ENCODE results near the gene PRAMEF13.
A peak's percentile ranks its signal among the peaks of the same experiment; 100 is the strongest.
"Not testable (repeated sequence)": the region's sequence is repeated elsewhere in the genome, so short reads cannot be mapped to it uniquely, and the experiment has no call there.

Gene PRAMEF13, protein sequence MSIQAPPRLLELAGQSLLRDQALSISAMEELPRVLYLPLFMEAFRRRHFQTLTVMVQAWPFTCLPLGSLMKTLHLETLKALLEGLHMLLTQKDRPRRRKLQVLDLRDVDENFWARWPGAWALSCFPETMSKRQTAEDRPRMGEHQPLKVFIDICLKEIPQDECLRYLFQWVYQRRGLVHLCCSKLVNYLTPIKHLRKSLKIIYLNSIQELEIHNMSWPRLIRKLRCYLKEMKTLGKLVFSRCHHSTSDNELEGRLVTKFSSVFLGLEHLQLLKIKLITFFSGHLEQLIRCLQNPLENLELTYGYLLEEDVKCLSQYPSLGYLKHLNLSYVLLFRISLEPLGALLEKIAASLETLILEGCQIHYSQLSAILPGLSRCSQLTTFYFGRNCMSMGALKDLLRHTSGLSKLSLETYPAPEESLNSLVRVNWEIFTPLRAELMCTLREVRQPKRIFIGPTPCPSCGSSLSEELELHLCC

DNA sequence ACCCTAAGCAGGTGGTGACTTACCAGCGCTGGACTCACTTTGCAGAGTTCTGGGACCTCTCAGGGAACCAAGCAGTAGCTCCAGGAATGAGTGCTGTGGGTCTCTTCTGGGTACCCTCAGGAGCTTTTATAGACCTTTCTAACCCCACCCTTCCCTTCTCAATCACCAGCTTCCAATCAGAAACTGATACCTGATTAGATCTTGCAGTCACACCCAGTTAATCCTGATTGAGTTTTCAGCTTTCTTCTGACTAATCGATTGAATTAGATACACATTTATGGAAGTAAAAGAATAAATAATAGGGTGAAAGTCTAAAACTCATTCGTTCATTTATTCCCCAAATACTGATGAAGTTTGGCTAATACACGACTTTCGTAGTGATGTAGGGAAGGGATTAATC, at the start of gene PRAMEF13:
Gene PRAMEF13 (minus strand): TSS at position 101 of the 400 bp plus-strand sequence. CDS start 1,820 bp downstream, outside the sequence.
- not testable (repeated sequence) for DNase-seq

DNA sequence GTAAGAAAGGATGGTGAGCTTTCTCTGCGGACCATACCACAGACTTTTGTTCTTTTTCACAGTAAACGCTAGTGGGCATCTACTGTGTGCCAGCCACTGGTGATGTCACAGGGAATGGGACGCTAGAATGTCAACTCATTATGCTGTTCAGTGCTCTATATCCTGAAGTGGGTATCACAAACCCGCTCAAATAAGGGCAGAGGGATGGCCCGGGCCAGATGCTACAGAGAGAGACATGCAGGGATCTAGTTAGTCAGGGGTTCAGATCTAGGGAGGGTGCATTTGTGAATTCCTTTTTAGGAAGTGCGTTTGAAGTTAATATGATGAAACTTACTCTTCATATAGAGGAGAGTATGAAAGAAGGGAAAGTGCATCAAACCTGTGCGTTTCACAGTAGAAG, 45.9 kb upstream of the PRAMEF13 start:
- DNase-seq, result not testable (repeated sequence)

DNA sequence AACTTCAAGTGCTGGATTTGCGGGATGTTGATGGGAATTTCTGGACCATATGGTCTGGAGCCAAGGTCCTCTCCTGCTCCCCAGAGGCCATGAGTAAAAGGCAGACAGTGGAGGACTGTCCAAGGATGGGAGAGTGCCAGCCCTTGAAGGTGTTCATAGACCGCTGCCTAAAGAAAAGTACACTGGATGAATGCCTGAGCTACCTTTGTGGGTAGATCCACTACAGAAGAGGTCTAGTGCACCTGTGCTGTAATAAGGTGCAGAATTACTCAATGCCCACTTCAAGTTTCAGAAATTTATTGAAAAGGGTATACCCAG, 45.3 kb upstream of the PRAMEF13 start:
- not testable (repeated sequence) for DNase-seq

DNA sequence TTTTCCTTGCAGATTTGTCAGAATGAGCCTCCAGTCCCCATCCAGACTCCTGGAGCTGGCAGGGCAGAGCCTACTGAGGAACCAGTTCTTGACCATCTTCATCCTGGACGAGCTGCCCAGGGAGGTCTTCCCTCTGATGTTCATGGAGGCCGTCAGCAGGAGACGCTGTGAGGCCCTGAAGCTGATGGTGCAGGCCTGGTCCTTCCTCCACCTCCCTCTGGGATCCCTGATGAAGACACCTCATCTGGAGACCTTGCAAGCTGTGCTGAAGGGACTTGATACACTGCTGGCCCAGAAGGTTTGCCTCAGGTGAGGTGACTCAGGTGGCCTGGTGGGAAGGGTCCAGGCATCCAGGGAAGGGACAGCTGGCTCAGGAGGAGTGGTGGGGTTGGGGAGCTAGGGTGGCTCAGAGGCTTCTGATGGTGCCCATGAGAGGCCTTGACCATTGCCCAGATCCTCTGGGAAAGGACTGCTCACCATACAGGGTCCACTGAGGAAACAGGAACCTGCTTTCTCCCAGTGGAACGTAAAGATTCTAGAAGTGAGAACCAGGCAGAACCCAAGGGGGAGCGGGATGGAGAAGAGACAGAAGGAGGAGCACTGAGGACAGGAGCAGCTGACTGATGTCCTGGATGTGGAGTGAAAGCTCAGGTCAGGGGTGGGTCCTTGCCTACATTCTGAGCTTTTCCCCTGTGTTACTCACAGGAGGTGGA, 44.8 kb upstream of the PRAMEF13 start:
- DNase-seq, result not testable (repeated sequence)

DNA sequence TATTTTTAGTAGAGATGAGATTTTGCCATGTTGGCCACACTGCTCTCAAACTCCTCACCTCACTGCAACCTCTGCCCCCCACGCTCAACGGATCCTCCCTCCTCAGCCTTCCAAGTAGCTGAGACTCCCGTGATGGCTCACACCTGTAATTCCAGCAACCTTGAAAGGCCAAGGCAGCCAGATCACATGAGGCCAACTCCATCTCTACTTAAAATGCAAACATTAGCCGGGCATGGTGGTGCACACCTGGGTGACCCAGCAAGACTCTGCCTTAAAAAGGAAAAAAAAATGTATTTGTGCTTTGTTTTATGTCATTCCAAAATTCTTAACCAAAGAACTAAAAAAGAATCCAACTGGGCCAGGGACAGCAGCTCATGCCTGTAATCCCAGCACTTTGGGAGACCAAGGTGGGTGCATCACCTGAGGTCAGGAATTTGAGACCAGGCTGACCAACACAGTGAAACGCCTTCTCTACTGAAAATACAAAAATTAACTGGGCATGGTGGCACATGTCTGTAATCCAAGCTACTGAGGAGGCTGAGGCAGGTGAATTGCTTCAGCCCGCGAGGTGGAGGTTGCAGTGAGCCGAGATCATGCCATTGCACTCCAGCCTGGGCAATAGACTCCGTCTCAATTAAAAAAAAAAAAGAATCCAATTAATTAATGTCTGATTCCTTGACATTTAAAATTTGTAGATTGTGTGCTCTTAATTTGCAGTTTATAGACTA, 42.5 kb upstream of the PRAMEF13 start:
- not testable (repeated sequence) for DNase-seq

DNA sequence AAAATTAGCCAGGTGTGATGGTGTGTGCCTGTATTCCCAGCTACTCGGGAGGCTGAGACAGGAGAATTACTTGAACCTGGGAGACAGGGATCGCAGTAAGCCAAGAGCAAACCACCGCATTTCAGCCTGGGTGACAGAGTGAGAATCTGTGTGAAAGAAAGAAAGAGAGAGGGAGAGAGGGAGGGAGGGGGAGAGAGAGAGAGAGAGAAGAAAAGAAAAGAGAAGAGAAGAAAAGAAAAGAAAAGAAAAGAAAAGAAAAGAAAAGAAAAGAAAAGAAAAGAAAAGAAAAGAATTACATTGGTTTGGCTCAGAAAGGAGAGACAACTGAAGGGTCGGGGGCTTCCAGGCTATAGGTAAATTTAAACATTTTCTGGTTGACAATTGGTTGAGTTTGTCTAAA, 38.4 kb upstream of the PRAMEF13 start:
- DNase-seq, result not testable (repeated sequence)

DNA sequence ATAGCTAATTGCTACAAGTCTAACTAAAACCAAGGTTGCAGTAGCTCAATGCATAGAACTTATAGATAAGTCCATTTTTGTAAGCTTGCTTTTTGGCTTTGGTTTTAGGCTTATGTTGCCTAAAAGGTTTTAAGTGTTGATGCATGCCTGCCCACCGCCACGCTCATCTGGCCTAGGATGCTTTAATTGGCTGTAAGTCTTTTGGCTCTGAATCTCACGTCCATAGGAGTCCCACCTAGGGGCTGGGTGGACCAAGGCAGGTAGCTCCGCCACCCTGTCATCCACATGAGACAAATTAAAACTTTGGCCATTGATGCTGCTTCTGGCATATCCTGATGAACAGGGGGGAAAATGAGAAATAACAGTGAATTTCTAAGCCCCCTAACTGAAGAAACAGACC, 36.4 kb upstream of the PRAMEF13 start:
- not testable (repeated sequence) for DNase-seq

DNA sequence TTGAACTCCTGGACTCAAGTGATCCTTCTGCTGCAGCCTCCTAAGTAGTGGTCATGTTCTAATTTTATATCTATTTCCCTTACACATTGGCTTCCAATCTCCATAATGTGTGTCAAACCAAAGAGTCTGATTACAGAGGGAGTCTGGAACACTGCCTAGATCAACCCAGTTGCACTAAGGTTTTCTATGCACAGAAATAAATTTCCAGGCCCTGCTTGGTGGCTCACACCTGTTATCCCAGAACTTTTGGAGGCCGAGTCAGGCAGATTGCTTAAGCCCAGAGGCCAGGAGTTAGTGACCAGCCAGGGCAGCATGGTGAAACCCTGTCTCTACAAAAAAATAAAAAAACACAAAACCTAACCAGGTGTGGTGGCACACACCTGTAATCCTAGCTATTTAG, 32.8 kb upstream of the PRAMEF13 start:
- not testable (repeated sequence) for DNase-seq

DNA sequence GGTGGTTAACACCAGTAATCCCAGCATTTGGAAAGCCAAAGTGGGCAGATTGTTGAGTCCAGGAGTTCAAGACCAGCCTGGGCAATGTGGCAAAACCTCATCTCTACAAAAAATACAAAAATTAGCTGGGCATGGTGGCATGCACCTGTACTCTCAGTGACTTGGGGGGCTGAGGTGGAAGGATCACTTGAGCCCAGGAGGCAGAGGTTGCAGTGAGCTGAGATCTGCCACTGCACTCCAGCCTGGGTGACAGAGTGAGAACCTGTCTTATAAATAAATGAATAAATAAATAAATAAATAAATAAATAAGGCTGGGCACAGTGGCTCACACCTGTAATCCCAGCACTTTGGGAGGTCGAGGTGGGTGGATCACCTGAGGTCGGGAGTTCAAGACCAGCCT, 30.8 kb upstream of the PRAMEF13 start:
- not testable (repeated sequence) for DNase-seq

DNA sequence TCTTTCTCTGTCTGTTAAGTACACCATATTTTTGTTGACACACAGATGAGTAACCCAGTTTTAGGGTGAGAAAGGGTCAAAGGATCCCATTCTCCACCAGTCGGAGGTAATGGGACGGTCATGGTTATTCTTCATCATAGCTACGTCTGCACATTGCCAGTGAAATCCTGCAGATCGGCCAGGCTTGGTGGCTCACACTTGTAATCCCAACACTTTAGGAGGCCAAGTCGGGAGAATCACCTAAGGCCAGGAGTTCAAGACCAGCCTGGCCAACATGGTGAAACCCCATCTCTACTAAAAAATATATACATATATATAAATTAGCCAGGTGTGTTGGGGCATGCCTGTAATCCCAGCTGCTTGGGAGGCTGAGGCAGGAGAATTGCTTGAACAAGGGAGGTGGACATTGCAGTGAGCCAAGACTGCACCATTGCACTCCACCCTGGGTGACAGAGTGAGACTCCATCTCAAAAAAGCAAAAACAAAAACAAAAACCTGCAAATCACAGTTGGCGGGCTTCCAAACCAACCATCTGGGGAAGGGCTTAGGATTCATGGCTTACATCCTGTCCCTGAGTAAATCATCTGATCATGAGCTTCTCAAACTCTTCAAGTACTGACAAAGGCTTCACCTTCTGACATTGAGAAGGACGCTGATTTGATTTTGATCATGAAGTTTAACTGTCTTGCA, 30.0 kb upstream of the PRAMEF13 start:
- not testable (repeated sequence) for DNase-seq

DNA sequence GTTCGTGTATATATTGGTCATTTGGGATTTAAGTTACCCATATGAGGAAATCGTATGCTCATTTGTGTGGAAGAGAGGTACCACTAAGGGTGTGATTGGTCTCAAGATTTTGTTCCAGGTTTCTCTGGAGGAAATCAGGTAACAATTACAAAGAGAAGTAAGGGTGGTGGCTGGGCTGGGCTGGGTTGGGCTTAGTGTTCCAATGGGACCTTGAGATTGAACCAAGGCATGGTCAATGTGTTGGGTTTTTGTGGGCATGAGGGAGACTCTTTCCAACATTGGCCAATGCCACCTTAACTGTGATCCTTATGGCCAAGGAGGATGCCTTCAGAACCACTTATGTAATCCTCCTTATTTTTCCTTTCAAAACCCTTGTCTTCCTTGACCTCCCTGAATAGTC, 29.4 kb upstream of the PRAMEF13 start:
- not testable (repeated sequence) for DNase-seq

DNA sequence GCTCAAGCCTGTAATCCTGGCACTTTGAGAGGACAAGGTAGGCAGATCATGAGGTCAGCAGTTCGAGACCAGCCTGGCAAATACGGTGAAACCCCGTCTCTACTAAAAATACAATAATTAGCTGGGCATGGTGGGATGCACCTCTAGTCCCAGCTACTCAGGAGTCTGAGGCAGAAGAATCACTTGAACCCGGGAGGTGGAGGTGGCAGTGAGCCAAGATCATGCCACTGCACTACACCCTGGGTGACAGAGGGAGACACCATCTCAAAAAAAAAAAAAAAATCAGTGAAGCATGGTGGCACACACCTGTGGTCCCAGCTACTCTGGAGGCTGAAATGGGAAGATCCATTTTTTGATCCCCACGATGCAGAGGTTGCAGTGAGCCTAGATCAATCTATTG, 28.9 kb upstream of the PRAMEF13 start:
- DNase-seq, result not testable (repeated sequence)

DNA sequence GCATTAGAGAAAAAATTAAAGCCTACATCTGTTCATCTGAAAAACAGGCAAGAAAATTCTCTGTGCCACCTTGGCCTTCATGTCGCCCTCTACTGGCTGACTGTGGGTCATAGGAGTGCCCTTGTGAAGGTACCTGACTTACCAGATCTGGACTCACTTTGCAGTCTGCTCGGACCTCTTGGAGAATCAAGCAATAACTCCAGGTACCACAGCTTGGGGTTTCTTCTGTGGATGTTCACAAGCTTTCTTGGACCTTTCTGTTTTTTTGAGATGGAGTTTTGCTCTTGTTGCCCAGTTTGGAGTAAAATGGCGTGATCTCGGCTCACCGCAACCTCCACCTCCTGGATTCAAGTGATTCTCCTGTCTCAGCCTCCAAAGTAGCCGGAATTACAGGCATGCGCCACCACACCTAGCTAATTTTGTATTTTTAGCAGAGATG, 27.2 kb upstream of the PRAMEF13 start:
- peak; percentile 69 for DNase-seq

DNA sequence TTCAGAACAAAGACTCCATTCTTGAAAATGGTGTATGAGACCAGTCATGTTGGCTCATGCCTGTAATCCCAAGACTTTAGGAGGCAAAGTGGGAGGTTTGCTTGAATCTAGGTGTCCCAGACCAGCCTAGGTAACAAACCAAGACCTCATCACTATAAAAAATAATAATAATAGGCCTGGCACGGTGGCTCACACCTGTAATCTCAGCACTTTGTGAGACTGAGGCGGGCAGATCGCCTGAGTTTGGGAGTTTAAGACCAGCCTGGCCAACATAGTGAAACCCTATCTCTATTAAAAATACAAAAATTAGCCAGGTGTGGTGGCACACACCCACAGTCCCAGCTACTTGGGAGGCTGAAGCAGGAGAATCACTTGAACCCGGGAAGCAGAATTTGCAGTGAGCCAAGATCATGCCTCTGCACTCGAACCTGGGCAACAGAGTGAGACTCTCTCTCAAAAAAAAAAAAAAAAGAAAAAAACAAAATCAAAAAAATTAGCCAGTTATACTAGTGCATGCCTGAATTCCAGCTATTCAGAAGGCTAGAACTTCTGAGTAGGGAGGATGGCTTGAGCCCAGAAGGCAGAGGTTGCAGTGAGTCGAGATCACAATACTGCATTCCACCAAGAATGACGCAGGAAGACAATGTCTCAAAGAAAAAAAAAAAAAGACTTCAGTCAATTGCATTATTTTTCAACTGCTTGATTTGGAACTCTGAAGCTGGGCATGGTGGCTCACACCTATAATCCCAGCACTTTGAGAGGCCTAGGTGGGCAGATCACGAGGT, 26.3 kb upstream of the PRAMEF13 start:
- not testable (repeated sequence) for DNase-seq

DNA sequence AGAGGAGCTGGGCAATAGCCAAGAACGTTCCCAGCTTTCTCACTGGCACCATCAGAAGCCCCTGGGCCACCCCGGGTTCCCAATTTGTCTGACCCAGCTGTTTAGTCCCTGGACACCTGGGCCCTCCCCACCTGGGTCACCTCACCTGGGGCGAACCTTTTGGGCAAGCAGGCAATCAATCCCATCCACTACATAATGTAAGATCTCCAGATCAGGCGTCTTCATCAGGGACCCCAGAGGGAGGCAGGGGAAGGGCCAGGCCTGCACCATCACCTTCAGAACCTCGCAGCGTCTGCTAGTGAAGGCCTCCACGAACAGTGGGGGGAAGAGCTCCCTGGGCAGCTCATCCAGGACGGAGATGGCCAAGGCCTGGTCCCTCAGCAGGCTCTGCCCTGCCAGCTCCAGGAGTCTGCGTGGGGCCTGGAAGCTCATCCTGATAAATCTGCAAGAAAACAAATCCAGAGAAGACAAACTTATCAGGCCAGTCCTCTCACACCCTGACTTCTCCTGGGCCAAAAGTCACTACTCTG, 24.5 kb upstream of the PRAMEF13 start, which contains the start of gene PRAMEF18:
Gene PRAMEF18 (minus strand): TSS at position 480 of the 530 bp plus-strand sequence. CDS start 48 bp downstream, at position 432.
- not testable (repeated sequence) for DNase-seq

DNA sequence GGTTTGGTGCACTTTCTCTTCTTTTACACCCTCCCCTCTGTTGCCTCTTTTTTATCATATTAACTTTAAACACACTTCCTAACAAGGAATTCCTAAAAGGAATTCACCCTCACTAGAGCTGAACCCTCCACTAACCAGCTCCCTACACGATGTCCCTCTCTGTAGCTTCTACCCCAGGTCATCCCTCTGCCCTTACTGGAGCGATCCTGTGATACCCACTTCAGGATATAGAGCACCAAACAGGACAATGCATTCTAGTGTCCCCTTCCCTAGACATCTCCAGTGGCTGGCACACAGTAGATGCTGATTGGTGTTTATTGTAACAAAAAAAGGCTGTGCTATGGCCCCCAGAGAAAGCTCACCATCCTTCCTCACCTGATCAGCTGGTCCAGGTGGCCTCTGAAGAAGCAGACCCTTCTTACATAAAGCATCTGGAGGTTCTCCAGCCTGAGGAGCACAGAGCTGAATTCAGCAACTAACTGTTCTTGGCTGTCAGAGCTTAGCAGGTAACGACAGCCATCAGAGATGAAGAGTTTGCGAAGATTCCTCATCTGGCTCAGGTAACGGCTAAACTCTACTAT, 23.4 kb upstream of the PRAMEF13 start:
- DNase-seq, result no peak

DNA sequence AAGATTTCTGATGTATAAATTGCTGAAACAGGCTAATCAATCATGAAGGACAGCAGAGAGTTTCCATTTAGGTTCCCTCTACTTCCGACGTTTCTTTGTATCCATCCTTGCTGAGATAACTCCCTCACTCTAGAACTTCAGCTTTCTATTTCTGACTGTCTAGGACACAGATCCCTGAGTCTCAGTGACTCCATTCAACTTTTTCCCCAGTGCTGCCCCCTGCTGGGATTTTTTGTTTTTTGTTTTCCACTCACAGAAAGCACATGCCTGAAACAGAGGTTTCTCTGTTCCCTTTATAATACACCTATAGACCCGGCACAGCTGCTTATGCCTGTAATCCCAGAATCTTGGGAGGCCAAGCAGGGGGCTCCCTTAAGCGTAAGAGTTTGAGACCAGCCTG, 21.6 kb upstream of the PRAMEF13 start:
- DNase-seq, result not testable (repeated sequence)

DNA sequence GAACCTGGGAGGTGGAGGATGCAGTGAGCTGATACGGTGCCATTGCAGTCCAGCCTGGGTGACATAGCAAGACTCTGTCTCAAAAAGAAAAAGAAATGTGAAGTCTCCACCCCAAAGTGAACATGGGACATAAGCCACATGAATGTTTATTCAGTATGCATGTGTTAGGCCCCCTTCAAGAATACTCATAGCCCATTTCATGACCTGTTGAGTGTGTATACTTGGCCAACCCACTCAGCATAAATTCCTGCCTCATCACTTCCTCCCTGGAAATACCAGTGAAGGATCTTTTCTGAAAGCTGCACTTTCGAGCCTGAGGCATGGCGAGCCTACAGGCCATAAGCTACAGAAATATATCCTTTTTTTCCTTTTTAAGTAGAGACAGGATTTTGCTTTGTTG, 18.0 kb upstream of the PRAMEF13 start:
- not testable (repeated sequence) for DNase-seq

DNA sequence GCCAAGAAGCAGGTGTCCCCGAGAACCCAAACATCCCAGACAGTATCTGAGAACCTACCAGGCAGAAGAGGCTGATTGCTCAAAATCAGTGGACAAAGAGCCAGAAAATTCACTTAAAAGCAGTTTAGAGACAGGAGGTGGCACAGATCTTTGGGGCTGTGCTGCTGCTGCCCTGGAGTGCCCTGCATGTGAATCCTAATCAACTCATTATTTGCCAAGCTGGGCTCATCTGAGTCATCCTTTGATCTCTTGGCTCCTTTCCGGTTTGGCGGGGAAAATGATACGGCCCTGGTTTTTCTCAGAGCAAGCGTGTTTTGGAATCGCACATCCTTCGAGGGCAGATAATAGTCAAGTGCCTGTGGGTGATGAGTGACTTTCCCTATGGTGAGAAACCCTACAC, 15.4 kb upstream of the PRAMEF13 start:
- not testable (repeated sequence) for DNase-seq

DNA sequence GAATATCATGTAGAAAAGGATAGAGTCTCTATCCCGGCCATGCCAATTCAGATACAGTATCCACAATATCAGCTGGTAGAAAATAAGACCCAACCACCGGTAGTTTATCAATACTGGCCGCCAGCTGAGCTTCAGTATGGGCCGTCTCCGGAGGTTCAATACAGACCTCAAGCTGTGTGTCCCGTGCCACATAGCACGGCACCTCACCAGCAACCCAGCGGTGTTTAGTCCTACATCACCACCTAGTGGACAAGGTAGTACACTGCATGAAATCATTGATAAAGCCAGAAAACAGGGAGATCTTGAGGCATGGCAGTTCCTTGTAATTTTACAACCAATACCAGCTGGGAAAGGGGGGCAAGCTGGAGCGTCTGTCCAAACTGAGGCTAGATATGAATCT, 7.5 kb upstream of the PRAMEF13 start:
- DNase-seq, result not testable (repeated sequence)

DNA sequence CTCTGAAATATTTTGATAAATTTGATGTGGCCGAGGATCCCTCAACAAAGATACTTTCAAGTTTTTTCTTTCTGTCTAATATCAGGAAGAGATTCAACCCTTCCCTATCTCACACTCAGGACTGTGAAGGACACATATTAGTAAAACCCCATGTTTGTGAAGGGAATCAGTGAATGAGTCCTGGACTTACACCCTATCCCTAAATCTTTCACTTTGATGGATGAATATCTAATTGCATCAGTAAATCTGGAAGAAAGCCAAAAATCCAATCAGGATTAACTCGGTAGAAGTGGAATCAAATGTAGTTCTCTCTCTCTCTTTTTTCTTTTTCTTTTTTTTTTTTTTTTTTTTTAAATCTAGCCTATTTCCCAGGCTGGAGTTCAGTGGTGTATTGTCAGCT, 29.7 kb downstream of the PRAMEF13 start, which contains the start of gene PRAMEF9:
Gene PRAMEF9 (plus strand): TSS at position 301 of the 400 bp plus-strand sequence. CDS start 3,433 bp downstream, outside the sequence.
- not testable (repeated sequence) for DNase-seq
